Kidney tubule cell (primary cell): ENCODE measurements around the gene NR1H4.

ENCODE experiments used
- DNase-seq: peaks from one replicate; pipeline ENCODE4 v3.0.0-alpha.2; 2018; ENCODE audit warnings: low spot score

Gene NR1H4

GRCh38 chr12:100472325-100472724 lies 1.3 kb upstream of the NR1H4 start:
- DNase-seq, result no peak

GRCh38 chr12:100473050-100473715 lies 483 bp upstream of the NR1H4 start:
- DNase-seq, result no peak

- DNase-seq, result peak; percentile 30
These were observed 951 bp downstream of the NR1H4 start for GRCh38 chr12:100474617-100475016.

DNA sequence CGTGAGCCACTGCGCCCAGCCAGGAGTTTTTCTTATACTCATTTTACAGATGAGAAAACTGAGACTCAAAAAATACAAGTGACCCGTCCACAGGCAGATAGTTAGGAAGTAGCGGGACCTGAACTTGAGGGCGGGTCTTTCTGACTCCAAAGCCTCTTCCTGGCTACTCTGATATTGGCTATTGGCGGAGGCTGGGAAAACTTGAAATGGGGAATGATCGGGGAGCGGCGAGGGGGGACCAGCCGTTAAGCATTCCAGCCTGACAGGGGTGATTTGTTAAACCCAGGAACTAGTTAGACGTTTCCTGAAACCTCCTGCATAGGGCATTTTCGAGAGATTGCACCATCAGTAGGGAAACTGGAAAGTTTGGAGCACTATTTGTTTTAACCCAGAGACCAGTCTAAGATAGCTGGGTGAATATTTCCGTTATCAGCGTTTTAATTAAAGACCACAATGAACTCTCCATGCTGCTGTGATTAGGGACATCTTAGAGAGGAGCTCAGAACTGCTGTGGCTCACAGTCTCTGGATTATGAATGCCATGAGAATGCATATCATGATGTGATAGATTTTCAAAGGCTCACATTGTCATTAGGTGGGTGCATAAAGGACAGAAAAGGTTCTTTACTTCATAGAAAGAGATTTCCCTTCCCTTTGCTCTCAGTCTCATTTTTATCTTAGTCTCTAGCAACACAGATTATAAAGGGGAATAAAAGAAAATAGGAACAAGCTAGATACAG lies 2.5 kb downstream of the NR1H4 start:
- no peak for DNase-seq

DNA sequence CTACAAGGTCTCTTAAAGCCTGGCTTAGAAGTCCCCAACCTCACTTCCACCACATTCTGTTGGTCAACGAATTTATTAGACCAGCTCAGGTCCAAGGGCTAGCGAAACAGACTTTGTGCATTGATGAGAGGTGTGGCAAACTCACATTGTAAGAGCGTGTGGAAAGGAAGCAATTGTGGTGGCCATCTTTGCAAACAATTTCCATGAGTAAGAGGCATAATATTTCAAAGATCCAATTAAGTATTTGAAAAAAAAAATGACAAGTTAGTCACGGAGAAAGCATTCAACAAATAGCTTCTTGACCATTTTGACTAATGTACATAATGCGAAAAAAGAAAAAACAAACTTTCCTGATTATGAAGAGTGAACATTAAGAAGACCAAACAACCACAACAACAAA lies 7.4 kb downstream of the NR1H4 start:
- DNase-seq, result no peak

- no peak for DNase-seq
These were observed 10.7 kb downstream of the NR1H4 start for GRCh38 chr12:100484183-100484886.

- no peak for DNase-seq
These were observed 11.3 kb downstream of the NR1H4 start for GRCh38 chr12:100484891-100485471.

GRCh38 chr12:100485983-100486382 lies 12.3 kb downstream of the NR1H4 start:
- DNase-seq, result peak; percentile 45

DNA sequence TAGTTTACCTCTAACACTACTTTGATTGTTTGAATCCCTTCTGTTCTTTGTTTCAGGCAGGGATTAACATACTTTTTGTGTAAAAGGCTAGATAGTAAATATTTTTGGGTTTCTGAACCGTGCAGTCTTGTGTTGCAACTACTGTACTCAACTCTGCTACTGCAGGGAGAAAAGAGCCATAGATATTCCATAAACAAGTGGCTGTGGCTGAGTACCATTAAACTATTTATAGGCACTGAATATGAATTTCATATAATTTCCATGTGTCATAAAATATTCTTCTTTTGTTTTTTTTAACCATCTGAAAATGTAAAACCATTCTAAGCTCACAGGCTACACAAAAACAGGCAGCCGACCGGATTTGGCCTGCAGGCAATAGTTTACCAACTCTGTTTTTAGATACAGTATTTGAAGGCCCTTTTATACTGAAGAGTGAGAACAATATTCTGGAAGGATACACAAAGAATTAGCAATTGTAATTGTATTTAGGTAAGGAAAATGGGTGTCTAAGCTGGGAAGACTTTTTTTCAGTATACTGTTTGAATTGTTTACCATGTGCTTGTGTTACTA lies 15.7 kb downstream of the NR1H4 start:
- DNase-seq, result no peak

DNA sequence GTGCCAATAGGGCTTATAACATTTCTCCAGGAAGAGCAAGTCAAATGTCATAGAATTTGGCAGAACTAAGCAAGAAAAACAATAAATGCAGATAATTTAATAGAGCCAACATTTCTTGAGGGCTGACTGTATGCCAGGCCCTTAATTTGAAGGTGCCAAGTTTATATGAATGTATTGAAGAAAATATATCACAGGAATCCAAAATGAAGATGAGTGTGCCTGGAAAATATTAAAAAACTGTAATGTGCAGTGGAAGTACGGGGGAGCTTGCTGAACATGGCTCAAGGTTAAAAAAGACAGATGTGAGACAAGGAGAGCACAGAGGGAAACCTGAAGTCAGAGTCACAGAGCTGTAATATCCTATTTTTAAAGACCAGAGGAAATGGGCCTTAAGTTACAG lies 16.4 kb downstream of the NR1H4 start:
- no peak for DNase-seq

GRCh38 chr12:100491104-100491503 lies 17.4 kb downstream of the NR1H4 start:
- DNase-seq, result no peak

DNA sequence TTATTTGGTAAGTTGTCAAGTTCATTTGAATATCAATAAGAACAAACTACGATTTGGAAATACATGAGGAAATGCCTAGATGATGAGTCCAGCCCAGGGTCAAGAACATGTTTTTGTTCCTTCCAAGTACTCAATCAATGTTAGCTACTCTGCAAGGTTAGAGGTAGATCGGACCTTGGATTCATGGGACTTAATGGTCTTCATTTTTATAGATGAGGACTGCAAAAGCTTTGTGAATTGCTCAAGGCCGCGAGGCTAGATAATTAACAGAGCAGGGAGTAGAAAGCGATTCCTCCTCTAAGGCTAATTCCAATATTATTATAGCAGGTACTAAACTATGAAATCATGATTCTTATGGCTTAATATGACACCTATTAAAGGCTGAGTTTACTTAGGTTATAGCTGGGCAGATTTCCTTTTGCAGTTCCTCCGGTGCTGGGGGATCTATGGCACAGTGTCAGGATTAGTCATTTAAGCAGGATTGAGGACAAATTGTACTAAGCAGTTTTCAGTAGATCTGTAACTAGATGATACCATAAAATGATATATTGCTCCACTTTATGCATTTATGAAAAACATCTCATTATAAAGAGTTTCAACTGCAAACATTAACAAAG lies 19.8 kb downstream of the NR1H4 start:
- DNase-seq, result peak; percentile 29

DNA sequence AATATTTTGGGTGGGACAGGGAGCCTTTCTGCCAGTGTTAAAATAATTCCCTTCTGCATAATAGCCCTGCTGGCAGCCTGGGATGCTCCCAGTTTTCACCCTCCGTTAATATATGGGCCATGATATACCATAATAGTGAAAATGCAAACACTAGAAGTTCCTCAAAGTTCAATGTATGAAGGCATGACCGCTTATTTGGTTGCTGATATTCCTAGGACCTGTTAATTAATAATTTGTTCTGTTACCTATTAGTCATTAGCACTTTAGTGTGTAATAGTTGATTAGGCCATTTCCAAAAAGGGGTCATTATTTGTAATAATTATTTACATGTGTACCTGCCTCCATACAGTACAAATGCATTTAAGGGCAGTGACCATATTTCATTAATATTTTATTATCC lies 20.4 kb downstream of the NR1H4 start:
- no peak for DNase-seq

GRCh38 chr12:100494538-100494937 lies 20.9 kb downstream of the NR1H4 start:
- no peak for DNase-seq

DNA sequence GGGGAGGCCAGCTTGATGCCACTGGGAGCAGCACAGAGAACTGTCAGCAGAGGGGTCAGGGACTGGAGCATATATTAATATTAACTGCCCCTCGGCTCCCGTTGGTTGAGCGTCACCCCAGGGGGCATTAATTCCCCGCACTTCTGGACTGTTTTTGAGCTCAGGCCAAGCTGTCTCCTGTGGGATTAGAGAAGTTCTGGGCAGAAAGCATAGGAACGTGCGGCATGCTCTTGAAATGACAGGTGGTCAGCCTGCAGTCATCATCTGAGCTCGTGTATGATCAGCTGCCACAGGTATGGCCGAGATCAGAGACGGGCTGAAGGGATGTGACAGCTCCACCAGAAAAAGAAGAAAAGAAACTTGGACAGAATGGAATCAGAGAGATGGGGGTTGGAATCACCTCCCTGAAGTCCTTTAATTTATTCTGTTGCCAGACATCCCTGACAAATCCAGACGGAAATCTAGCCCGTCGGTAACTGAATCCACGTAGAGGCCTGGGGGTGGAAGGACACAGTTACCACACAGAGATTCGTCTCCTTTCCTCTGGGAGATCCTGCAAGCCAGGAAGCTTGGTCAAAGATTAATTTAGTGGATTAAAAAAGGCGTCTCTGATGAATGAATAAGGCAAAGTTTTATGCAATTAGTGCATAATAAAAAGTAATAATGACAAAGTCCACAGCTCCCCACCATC lies 23.6 kb downstream of the NR1H4 start:
- peak; percentile 53 for DNase-seq

GRCh38 chr12:100498141-100498540 lies 24.5 kb downstream of the NR1H4 start:
- DNase-seq, result no peak

GRCh38 chr12:100499416-100499815 lies 25.8 kb downstream of the NR1H4 start:
- peak; percentile 53 for DNase-seq

DNA sequence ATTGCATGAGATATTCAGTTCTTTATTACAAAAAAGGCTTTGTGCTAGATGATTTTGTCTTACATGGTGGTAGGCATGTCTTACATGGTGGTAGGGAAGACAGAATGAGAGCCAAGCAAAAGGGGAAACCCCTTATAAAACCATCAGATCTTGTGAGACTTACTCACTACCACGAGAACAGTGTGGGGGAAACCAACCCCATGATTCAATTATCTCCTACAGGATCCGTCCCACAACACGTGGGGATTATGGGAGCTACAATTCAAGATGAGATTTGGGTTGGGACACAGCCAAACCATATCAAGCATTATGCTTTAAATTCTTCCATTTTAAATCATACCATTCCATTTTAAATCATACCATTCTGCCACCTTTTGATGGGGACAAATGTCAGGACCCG lies 29.1 kb downstream of the NR1H4 start:
- DNase-seq, result peak; percentile 76

GRCh38 chr12:100503228-100503628 lies 29.6 kb downstream of the NR1H4 start:
- peak; percentile 76 for DNase-seq

GRCh38 chr12:100504804-100505203 lies 31.1 kb downstream of the NR1H4 start:
- DNase-seq, result peak; percentile 45

- DNase-seq, result no peak
These were observed 35.1 kb downstream of the NR1H4 start for GRCh38 chr12:100508751-100509150.
